Skeletal muscle satellite cell (primary cell): ENCODE results near the gene DCUN1D2.

Source experiments
- H3K27me3 ChIP-seq: 2 replicates; pipeline ENCODE4 v1.7.0; 2013; ENCODE audit warnings: low read length; ENCODE audit not compliant: control insufficient read depth, insufficient read depth
- H3K36me3 ChIP-seq: 2 replicates; pipeline ENCODE4 v1.7.0; 2013; ENCODE audit warnings: mild to moderate bottlenecking, control low read depth, low read length; ENCODE audit not compliant: insufficient read depth
- H3K4me1 ChIP-seq: 2 replicates; pipeline ENCODE4 v1.7.0; 2013; ENCODE audit warnings: low read length; ENCODE audit not compliant: control insufficient read depth, insufficient read depth
- H3K4me2 ChIP-seq: 2 replicates; pipeline ENCODE4 v1.7.0; 2013; ENCODE audit warnings: mild to moderate bottlenecking, low read length
- H3K4me3 ChIP-seq: 2 replicates; pipeline ENCODE4 v1.7.0; 2013; ENCODE audit warnings: low read length
- H3K9ac ChIP-seq: 2 replicates; pipeline ENCODE4 v1.7.0; 2013; ENCODE audit warnings: mild to moderate bottlenecking, low read depth, low read length, moderate library complexity
- H3K9me3 ChIP-seq: replicated peaks from 2 replicates; pipeline ENCODE4 v1.7.0; 2013; ENCODE audit warnings: mild to moderate bottlenecking, control low read depth, low read length

DCUN1D2 gene

GRCh38 chr13:113425941-113426590 is 64.4 kb downstream of the DCUN1D2 start:
- Histone ChIP-seq H3K9me3 (no peaks in the 10 kb centered on the region), H3K9ac (no peak overlapping the region), H3K27me3 (no peaks in the 10 kb centered on the region), H3K4me2 (no peak overlapping the region), H3K4me1 (peaks cover 10% of the 10 kb centered on the region), H3K4me3 (no peak overlapping the region), H3K36me3 (no peaks in the 10 kb centered on the region)

- Histone ChIP-seq H3K27me3 (no peaks in the 10 kb centered on the region), H3K36me3 (no peaks in the 10 kb centered on the region), H3K4me2 (no peak overlapping the region), H3K9ac (no peak overlapping the region), H3K9me3 (no peaks in the 10 kb centered on the region), H3K4me3 (no peak overlapping the region), H3K4me1 (peaks cover 10% of the 10 kb centered on the region)
Measured at GRCh38 chr13:113423520-113424163, 66.9 kb downstream of the DCUN1D2 start.

GRCh38 chr13:113422807-113423519 is 67.5 kb downstream of the DCUN1D2 start:
- no peaks in the 10 kb centered on the region for H3K9me3 ChIP-seq
- H3K9ac ChIP-seq: no peak overlapping the region
- no peaks in the 10 kb centered on the region for H3K36me3 ChIP-seq
- no peaks in the 10 kb centered on the region for H3K27me3 ChIP-seq
- no peak overlapping the region for H3K4me3 ChIP-seq
- H3K4me1 ChIP-seq: peaks cover 10% of the 10 kb centered on the region
- H3K4me2 ChIP-seq: no peak overlapping the region

- H3K4me2 ChIP-seq: no peak overlapping the region
- H3K36me3 ChIP-seq: no peaks in the 10 kb centered on the region
- H3K27me3 ChIP-seq: no peaks in the 10 kb centered on the region
- peaks cover 10% of the 10 kb centered on the region for H3K4me1 ChIP-seq
- no peaks in the 10 kb centered on the region for H3K9me3 ChIP-seq
- H3K9ac ChIP-seq: no peak overlapping the region
- no peak overlapping the region for H3K4me3 ChIP-seq
Measured at GRCh38 chr13:113421673-113422270, 68.7 kb downstream of the DCUN1D2 start.

- Histone ChIP-seq H3K36me3 (no peaks in the 10 kb centered on the region), H3K4me3 (no peak overlapping the region), H3K4me1 (peaks cover 8% of the 10 kb centered on the region), H3K4me2 (no peak overlapping the region), H3K9ac (no peak overlapping the region), H3K9me3 (no peaks in the 10 kb centered on the region), H3K27me3 (no peaks in the 10 kb centered on the region)
Measured at GRCh38 chr13:113420833-113421600, 69.5 kb downstream of the DCUN1D2 start.

- Histone ChIP-seq H3K4me2 (no peak overlapping the region), H3K4me1 (peaks cover 4% of the 10 kb centered on the region), H3K27me3 (no peaks in the 10 kb centered on the region), H3K4me3 (no peak overlapping the region), H3K36me3 (no peaks in the 10 kb centered on the region), H3K9me3 (no peaks in the 10 kb centered on the region), H3K9ac (no peak overlapping the region)
Measured at GRCh38 chr13:113420232-113420631, 70.3 kb downstream of the DCUN1D2 start.

GRCh38 chr13:113419531-113420193 is 70.8 kb downstream of the DCUN1D2 start:
- Histone ChIP-seq H3K36me3 (no peaks in the 10 kb centered on the region), H3K4me1 (peaks cover 4% of the 10 kb centered on the region), H3K27me3 (no peaks in the 10 kb centered on the region), H3K4me2 (no peak overlapping the region), H3K9me3 (no peaks in the 10 kb centered on the region), H3K9ac (no peak overlapping the region), H3K4me3 (no peak overlapping the region)

- Histone ChIP-seq H3K9me3 (no peaks in the 10 kb centered on the region), H3K4me3 (no peak overlapping the region), H3K9ac (no peak overlapping the region), H3K4me2 (no peak overlapping the region), H3K27me3 (no peaks in the 10 kb centered on the region), H3K4me1 (peaks cover 13% of the 10 kb centered on the region), H3K36me3 (no peaks in the 10 kb centered on the region)
Measured at GRCh38 chr13:113418722-113419049, 71.8 kb downstream of the DCUN1D2 start.

- H3K9ac ChIP-seq: no peak overlapping the region
- no peak overlapping the region for H3K4me2 ChIP-seq
- no peaks in the 10 kb centered on the region for H3K36me3 ChIP-seq
- H3K9me3 ChIP-seq: no peaks in the 10 kb centered on the region
- H3K27me3 ChIP-seq: no peaks in the 10 kb centered on the region
- H3K4me1 ChIP-seq: peaks cover 19% of the 10 kb centered on the region
- H3K4me3 ChIP-seq: no peak overlapping the region
Measured at GRCh38 chr13:113417836-113418721, 72.4 kb downstream of the DCUN1D2 start.

GRCh38 chr13:113417008-113417751 is 73.3 kb downstream of the DCUN1D2 start:
- Histone ChIP-seq H3K4me3 (no peak overlapping the region), H3K36me3 (no peaks in the 10 kb centered on the region), H3K4me1 (peaks cover 23% of the 10 kb centered on the region), H3K4me2 (no peak overlapping the region), H3K9me3 (no peaks in the 10 kb centered on the region), H3K27me3 (no peaks in the 10 kb centered on the region), H3K9ac (no peak overlapping the region)
